CD14-positive monocyte (primary cell): ENCODE measurements around the gene COL4A1. TPM values are rescaled to one million over a fixed set of nuclear protein-coding genes. Genes with fewer than 3 reads are reported as not detected.

ENCODE experiments used
- DNase-seq, 3 donors: peaks; one replicate each; pipeline ENCODE4 v3.0.0-alpha.2; 2011 to 2022
- H2AFZ ChIP-seq: 2 replicates; pipeline ENCODE4 v1.6.0; 2012; ENCODE audit warnings: mild to moderate bottlenecking, low read depth, low read length, inconsistent platforms; ENCODE audit not compliant: insufficient read depth, poor library complexity, severe bottlenecking
- H3K27ac ChIP-seq, 2 donors: 1 replicate in 1 of 2; 2 replicates in 1 of 2; pipeline ENCODE4 v1.5.1; 2012 to 2013; ENCODE audit warnings: low read length in 2 of 2, control low read depth in 1 of 2, inconsistent platforms in 1 of 2, low read depth in 1 of 2, mild to moderate bottlenecking in 1 of 2
- H3K27me3 ChIP-seq, 2 donors: one replicate each; pipeline versions ENCODE4 v1.6.0 to v1.6.1; 2011 to 2013; ENCODE audit warnings: low read length in 2 of 2; ENCODE audit not compliant: control insufficient read depth in 2 of 2, insufficient read depth in 2 of 2
- H3K36me3 ChIP-seq, 2 donors: replicated peaks in 1 of 2; 1 replicate in 1 of 2; 2 replicates in 1 of 2; pipeline versions ENCODE4 v1.5.1 to v1.6.1; 2012 to 2013; ENCODE audit warnings: low read length in 2 of 2, control low read depth in 1 of 2, inconsistent platforms in 1 of 2, mild to moderate bottlenecking in 1 of 2; ENCODE audit not compliant: insufficient read depth in 2 of 2, control insufficient read depth in 1 of 2
- H3K4me1 ChIP-seq, 2 donors: 1 replicate in 1 of 2; 2 replicates in 1 of 2; pipeline versions ENCODE4 v1.5.1 to v1.6.1; 2012 to 2013; ENCODE audit warnings: low read length in 2 of 2, control low read depth in 1 of 2, inconsistent platforms in 1 of 2, mild to moderate bottlenecking in 1 of 2, moderate library complexity in 1 of 2; ENCODE audit not compliant: insufficient read depth in 2 of 2, control insufficient read depth in 1 of 2
- H3K4me2 ChIP-seq: replicated peaks from 2 replicates; pipeline ENCODE3; 2012; ENCODE audit warnings: low read length, moderate library complexity, mild to moderate bottlenecking; ENCODE audit not compliant: poor library complexity, severe bottlenecking; ENCODE audit errors: extremely low read depth
- H3K4me3 ChIP-seq, 3 experiments: fragments of 200-600 bp in 1 of 3; sonication (generic) in 1 of 3; replicated peaks in 1 of 3; 1 replicate in 2 of 3; 2 replicates in 1 of 3; pipeline ENCODE4 v1.5.1; 2011 to 2013; ENCODE audit warnings: low read length in 3 of 3, mild to moderate bottlenecking in 3 of 3, control low read depth in 2 of 3, low read depth in 2 of 3, inconsistent platforms in 1 of 3, moderate library complexity in 1 of 3
- H3K79me2 ChIP-seq: 2 replicates; pipeline ENCODE4 v1.6.0; 2012; ENCODE audit warnings: mild to moderate bottlenecking, control low read depth, inconsistent platforms, low read length, moderate library complexity; ENCODE audit not compliant: insufficient read depth
- H3K9ac ChIP-seq: 2 replicates; pipeline ENCODE4 v1.6.0; 2017; ENCODE audit warnings: low read length, mild to moderate bottlenecking; ENCODE audit not compliant: insufficient read depth, poor library complexity, severe bottlenecking
- H3K9me3 ChIP-seq, 2 donors: replicated peaks in 1 of 2; 1 replicate in 1 of 2; 2 replicates in 1 of 2; pipeline versions ENCODE4 v1.5.1 to v1.6.1; 2012 to 2013; ENCODE audit warnings: low read length in 2 of 2, control low read depth in 1 of 2; ENCODE audit not compliant: control insufficient read depth in 1 of 2, insufficient read depth in 1 of 2
- H4K20me1 ChIP-seq: 2 replicates; pipeline ENCODE4 v1.6.0; 2012; ENCODE audit warnings: mild to moderate bottlenecking, low read length, control low read depth, moderate library complexity; ENCODE audit not compliant: insufficient read depth
- H3K27ac Mint-ChIP-seq, 7 donors: one replicate each; pipeline ENCODE4 v1.8.0; 2020; ENCODE audit warnings: mild to moderate bottlenecking in 7 of 7, mixed read lengths in 7 of 7, moderate library complexity in 6 of 7, inconsistent platforms in 2 of 7
- H3K27me3 Mint-ChIP-seq, 3 donors: one replicate each; pipeline ENCODE4 v1.8.0; 2021 to 2022; ENCODE audit warnings: low read depth in 3 of 3, mild to moderate bottlenecking in 3 of 3, mixed read lengths in 3 of 3, moderate library complexity in 3 of 3, inconsistent platforms in 1 of 3
- H3K36me3 Mint-ChIP-seq, 2 donors: one replicate each; pipeline ENCODE4 v1.8.0; 2020; ENCODE audit warnings: mixed read lengths in 2 of 2, inconsistent platforms in 1 of 2, mild to moderate bottlenecking in 1 of 2
- H3K4me1 Mint-ChIP-seq: one replicate; pipeline ENCODE4 v1.8.0; 2020; ENCODE audit warnings: mild to moderate bottlenecking, mixed read lengths
- H3K4me3 Mint-ChIP-seq, 2 donors: one replicate each; pipeline ENCODE4 v1.8.0; 2020; ENCODE audit warnings: mild to moderate bottlenecking in 2 of 2, mixed read lengths in 2 of 2, moderate library complexity in 1 of 2
- H3K9me3 Mint-ChIP-seq, 7 donors: one replicate each; pipeline ENCODE4 v1.8.0; 2020 to 2022; ENCODE audit warnings: mixed read lengths in 7 of 7, mild to moderate bottlenecking in 6 of 7, moderate library complexity in 6 of 7, inconsistent platforms in 2 of 7
- CTCF ChIP-seq: fragments of 200-600 bp; IDR thresholded peaks from one replicate; pipeline ENCODE4 v1.8.0; 2022; ENCODE audit warnings: antibody characterized with exemption, mild to moderate bottlenecking
- WGBS: methylation state at CpG from one replicate; pipeline ENCODE4 v1.1.5; 2013; ENCODE audit warnings: missing lambda C conversion rate; ENCODE audit not compliant: insufficient coverage; 5-methylcytosine and 5-hydroxymethylcytosine counted together
- intact Hi-C, 2 donors: fragments of 100-400 bp; cut with micrococcal nuclease; formaldehyde crosslinking; loops; one replicate each; pipeline versions ENCODE4 v1.15.0 to v1.15.1; 2023
- polyA plus RNA-seq, 3 donors: library from polyadenylated mRNA; depleted of rRNA in 1 of 3; unstranded in 2 of 3; stranded (reverse) in 1 of 3; fragments of 300-500 nt in 2 of 3; fragments of >200 nt in 1 of 3; fragmentation: Illumina TruSeq in 2 of 3; gene quantifications; 1 replicate in 2 of 3; 2 replicates in 1 of 3; pipeline ENCODE4 v1.2.3, GENCODE V29; 2012 to 2021

Gene COL4A1
- polyA plus RNA-seq, 3 donors = 0.16 to 0.25 TPM; not detected in 1

- no peaks in the 10 kb centered on the region for H3K79me2 ChIP-seq
- H3K4me1 ChIP-seq = no peaks in the 10 kb centered on the region
- Mint-ChIP-seq H3K27me3 (peaks cover 9 to 23% (median 12%) of the 10 kb centered on the region in 3 donors), H3K36me3 (no peaks in the 10 kb centered on the region), H3K4me3 (no peak overlapping the region), H3K4me1 (no peaks in the 10 kb centered on the region), H3K27ac (no peak overlapping the region), H3K9me3 (peaks cover 0 to 6% (median 0%) of the 10 kb centered on the region in 7 donors)
- TF ChIP-seq CTCF = no peak
- WGBS = 75% methylated on average over 4 of the region's 16 CpGs
- H3K36me3 ChIP-seq = no peaks in the 10 kb centered on the region
- H3K27me3 ChIP-seq = peaks cover 0 to 2% of the 10 kb centered on the region in 2 donors
- no peak overlapping the region for H2AFZ ChIP-seq
- no peaks in the 10 kb centered on the region for H4K20me1 ChIP-seq
- no peak overlapping the region for H3K4me2 ChIP-seq
- no peak overlapping the region for H3K27ac ChIP-seq
- no peaks in the 10 kb centered on the region for H3K9me3 ChIP-seq
- no peak overlapping the region for H3K4me3 ChIP-seq
- DNase-seq = no peak
- no peak overlapping the region for H3K9ac ChIP-seq
- intact Hi-C loops = no loop called here
Observed at GRCh38 chr13:110275931-110276552, 30.9 kb downstream of the COL4A1 start.

- Histone ChIP-seq H2AFZ (no peak overlapping the region), H4K20me1 (no peaks in the 10 kb centered on the region), H3K9ac (no peak overlapping the region), H3K79me2 (no peaks in the 10 kb centered on the region), H3K4me2 (no peak overlapping the region), H3K9me3 (no peaks in the 10 kb centered on the region), H3K4me3 (no peak overlapping the region), H3K4me1 (no peaks in the 10 kb centered on the region), H3K36me3 (no peaks in the 10 kb centered on the region), H3K27ac (no peak overlapping the region), H3K27me3 (no peaks in the 10 kb centered on the region)
- 88% methylated on average over 5 of the region's 5 CpGs for WGBS
- H3K27ac Mint-ChIP-seq = no peak overlapping the region
- H3K36me3 Mint-ChIP-seq = no peaks in the 10 kb centered on the region
- no peak overlapping the region for H3K4me3 Mint-ChIP-seq
- TF ChIP-seq CTCF = no peak
- DNase-seq = no peak
- H3K9me3 Mint-ChIP-seq = peaks cover 0 to 2% (median 0%) of the 10 kb centered on the region in 7 donors
- H3K27me3 Mint-ChIP-seq = peaks cover 10 to 22% (median 14%) of the 10 kb centered on the region in 3 donors
- H3K4me1 Mint-ChIP-seq = no peaks in the 10 kb centered on the region
- intact Hi-C loops = no loop called here
Observed at GRCh38 chr13:110274687-110275086, 32.3 kb downstream of the COL4A1 start.
